Activated gamma-delta T cell treated with anti-CD3 and anti-CD28 coated beads, Interleukin-2, amount 50 U/mL, for 16 hours (primary cell): ENCODE measurements around the gene EPHX1.
"Not testable (repeated sequence)": the region's sequence is repeated elsewhere in the genome, so short reads cannot be mapped to it uniquely, and the experiment has no call there.

Experiments used
- DNase-seq: peaks from one replicate; pipeline ENCODE4 v3.0.0-alpha.2; 2020; ENCODE audit warnings: low read depth

The EPHX1 gene

DNA sequence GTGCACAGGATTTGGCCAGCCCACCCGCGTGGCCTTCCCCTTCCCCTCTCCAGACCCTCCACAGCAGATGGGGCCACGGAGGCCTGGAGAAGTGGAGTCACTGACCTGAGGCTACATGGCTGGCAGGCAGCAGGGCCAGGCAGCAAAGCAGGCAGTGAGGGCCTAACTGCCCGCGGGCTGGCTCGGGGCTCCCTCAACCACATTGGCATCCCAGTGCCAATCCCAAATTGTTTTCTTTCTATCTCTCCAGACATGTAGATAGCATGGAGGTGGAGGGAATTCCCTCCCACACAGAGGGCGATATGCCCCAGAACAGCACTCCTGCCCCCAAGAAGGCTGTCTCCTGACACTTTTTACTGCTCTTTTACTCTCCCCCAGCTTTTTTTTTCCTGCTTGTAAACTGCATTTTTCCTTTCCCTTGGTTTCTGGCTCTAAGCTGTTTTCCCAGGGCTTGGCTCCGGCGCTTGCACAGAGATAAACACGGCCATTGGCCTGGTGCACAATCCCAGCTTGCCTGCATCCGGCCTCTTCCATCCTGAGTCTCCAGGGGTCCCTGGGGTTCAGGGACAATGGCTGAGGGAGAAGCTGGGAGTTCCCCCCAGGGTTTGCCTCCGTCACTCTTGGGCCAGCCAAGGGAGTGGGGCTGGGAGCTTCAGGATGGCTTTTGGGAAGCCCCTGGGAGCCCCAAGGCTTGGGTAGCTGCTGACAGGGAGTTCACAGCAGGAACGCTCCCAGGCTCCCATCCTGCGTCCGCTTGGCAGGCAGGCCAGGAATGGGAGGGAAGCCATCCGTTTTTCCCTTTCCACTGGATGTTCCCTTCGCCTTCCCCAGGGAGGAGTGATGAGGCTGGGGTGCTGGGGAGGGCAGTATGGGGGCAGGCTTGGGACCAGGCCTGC is 7.0 kb downstream of the EPHX1 start:
- DNase-seq, result no peak

DNA sequence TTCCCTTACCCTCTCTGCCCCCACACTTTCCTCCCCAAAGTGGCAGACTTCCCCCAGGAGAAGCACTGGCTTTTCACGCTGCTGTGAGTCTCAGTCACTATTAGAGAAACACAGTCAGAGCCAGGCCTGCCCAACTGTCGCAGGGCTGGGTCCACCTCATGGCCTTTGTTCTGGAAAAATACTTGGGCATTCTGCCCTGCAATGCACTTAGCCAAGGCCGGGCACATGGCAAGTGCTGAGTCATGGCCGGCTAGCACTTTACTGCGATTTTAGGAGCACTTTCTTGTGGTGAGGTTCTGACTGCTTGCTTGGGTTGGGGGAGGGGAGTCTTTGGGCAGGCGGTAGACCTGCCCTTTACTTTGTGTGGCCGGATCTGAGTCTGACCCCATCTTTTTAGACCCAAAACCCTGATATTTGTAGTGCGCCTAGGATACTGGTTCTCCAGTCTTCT is 7.7 kb downstream of the EPHX1 start:
- no peak for DNase-seq

DNA sequence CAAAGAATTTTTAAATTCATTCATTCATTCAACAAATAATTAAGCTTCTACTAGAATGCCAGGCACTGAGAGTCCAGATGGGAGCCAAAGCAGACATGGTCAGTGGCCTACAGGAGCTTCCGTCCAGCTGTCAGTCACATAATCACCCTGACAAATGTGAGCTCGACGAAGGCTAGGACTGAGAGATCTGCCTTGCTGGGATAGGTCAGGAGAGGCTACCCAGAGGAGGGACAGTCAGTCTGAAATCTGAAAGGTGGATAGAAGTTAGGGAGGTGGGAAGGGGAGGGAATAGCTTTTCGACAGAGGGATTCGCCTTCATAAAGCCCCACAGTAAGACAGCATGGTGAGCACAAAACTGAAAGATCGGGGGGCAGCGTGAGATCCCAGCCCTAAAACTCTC is 8.3 kb downstream of the EPHX1 start:
- DNase-seq, result no peak

DNA sequence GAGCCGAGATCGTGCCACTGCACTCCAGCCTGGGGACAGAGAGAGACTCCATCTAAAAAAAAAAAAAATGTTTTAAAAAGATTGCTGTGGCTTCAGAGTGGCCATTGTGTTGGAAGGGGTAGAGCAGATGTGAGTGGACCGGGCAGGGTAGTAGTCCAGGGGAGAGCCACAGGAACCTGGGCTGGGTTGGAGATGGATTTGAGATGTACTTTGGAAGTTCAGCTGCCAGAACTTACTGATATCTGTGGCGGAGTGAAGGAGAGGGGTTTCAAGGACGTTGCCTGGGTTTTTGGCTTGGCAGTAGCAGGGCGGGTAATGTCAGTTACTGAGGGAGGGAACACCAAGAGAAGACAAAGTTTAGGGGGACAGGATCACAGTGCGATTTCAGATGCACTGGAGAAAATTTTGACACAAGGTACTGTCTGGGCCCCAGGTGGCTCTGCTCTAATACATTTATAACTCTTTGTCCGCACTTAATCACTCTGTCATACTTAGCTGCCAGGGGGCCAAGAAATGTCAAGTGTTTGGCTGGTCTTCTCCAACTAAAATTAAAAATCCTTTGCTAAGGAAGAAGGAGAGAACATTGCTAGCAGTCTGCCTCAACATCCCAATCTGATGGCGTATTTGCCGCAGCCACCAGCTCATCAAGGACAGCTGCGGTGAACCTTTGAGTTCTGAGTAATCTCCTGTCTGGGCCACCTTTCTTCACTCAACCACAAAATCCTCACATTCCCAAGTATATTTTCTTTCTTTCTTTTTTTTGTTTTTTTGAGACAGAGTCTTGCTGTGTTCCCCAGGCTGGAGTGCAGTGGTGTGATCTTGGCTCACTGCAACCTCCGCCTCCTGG is 9.6 kb downstream of the EPHX1 start:
- no peak for DNase-seq

DNA sequence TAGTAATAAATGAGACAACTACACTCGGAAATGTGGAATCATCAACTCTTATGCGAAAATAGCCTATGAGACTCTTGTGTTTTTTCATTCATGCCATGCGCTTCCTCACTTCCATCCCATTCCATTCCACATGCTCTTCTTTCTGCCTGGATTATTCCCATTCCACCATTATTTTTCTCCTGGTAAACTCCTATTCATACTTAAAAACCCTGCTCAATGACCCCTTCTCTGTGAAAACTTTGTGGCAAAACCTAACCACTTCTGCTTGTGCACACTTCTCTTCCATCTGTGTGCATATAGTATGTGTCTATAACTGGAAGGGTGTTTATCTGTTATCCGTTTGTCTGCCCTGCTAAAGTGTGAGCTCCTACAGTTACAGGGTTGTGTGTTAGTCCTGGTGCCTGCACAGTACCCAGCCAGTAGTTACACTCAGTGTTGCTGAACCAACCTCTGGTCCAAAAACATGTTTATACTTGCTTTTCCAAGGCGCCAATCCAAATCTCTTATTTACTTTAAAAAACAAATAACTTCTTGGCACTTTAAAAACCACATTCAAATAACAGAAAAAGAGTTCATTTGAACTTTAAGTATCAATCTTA is 10.7 kb downstream of the EPHX1 start:
- DNase-seq, result no peak

DNA sequence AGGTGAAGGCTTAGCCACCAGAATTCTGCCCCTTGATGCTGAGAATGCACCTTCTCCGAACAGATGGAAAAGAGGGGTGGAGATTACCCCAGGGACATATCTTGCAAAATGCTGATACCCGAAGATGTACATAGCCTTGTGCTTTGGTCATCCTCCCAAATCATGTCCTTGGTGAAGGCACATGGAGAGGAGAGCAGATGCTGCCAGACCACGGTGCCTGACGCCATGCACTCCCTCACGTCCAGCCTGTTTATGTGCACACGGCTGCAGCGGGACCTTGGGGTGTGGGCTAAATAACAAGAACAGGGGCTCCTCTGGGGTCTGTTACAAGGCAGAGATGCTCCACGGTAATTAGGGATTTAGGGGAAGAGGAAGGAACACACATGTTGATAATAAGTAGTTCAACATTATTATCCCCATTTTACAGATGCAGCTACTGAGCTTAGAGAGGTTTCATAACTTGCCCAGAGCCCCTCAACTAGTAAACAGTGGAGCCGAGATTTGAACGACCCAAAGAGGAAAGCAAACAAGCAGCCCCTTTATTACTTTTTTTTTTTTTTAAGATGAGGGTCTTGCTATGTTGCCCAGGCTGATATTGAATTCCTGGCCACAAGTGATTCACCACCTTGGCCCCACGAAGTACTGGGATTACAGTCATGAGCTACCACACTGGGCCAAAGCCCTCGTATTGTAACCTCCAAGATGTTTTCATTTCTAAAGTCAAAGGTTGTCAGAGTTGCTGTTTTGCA is 12.9 kb downstream of the EPHX1 start:
- no peak for DNase-seq

DNA sequence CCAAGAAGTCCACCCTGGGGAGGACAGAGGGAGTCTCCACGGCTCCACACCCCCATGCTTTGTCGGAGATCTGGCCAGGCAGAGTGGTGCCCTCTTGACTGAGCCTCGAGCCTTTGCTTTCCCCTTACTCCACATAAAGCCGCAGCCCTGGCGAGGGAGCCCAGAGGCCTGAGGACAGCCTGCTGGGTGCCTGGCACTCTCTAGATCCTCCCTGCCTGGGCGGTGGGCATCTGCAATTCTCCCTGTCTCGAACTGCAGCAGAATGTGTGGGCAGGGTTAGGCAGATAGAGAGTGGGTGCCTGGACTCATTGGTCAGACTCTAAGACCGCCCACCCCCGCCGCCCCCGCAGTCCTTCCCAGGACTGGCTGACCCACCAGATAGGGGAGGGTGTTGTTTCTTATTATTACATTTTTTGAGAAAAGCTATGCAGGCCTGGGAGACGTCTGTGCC is 13.9 kb downstream of the EPHX1 start:
- DNase-seq, result no peak

DNA sequence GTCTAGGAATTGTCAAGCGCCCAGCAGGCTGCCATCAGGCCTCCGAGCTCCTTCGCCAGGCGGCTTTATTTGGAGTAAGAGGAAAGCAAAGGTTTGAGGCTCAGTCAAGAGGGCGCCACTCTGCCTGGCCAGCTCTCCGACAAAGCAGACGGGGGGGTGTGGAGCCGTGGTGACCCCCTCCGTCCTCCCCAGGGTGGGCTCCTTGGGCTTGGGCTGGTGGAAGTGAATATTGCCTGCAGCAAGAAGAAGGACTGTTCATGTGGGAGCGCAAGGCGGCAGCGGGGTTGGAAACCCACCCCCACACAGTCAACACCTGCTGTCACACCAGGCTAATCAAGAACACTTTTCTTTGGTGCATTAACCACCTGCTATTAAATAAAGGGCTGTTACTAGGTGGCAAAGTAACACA is 14.6 kb downstream of the EPHX1 start:
- no peak for DNase-seq

DNA sequence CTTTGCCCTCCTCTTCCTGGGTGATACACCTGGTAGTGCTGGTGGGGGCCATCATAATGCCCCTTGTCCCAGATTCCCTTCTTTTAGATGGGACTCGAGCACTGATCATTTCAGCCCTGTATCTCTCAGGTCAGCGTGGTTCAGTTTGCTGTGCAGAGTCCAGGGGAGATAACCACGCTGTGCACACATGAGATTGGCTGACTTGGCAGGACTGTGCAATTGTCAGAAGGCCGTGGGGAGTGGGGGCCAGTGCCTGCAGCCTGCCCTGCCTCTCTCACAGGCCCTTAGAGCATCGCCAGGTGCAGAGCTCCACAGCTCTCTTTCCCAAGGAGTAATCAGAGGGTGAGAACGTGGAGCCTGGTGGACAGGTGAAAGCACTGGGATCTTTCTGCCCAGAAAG is 15.2 kb downstream of the EPHX1 start:
- DNase-seq, result no peak

DNA sequence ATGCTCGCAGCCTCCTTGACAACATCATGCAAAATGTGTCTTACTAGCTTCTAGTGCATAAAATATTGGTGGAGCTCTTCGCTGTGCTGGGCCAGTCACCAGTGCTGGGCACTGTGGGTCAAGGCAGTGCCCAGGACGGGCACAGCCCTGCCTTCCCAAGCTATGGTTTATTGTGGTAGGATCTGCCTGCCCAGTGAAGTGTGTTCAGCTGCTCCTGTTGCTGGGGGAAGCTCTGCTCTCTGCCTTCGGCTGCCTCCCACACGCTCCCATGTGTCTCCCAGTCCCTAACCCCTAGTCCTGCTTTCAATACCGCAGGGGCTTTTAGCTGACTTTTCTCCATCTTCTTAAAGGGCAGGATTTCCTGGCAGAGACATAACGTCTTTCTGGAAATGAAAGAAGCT is 15.7 kb downstream of the EPHX1 start:
- DNase-seq, result no peak

DNA sequence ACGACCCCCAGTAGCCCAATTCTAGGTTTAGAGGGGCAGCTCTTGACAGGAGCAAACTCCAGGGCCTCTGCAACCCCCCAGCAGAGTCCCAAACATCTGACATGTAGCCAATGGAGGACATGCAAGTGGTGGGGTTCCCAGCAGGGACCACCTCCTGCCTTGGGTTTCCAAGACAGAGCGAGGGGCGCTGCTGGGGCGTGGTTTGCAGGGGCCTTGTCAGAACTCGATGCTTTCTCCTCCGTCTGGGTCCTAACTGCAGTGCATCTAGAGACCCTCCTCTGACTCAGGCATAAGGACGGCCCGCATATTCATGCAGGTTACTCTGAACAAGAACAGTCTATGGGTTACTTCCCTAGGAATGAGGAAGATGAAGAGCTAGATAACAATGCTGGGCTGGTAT is 17.2 kb downstream of the EPHX1 start:
- DNase-seq, result no peak

DNA sequence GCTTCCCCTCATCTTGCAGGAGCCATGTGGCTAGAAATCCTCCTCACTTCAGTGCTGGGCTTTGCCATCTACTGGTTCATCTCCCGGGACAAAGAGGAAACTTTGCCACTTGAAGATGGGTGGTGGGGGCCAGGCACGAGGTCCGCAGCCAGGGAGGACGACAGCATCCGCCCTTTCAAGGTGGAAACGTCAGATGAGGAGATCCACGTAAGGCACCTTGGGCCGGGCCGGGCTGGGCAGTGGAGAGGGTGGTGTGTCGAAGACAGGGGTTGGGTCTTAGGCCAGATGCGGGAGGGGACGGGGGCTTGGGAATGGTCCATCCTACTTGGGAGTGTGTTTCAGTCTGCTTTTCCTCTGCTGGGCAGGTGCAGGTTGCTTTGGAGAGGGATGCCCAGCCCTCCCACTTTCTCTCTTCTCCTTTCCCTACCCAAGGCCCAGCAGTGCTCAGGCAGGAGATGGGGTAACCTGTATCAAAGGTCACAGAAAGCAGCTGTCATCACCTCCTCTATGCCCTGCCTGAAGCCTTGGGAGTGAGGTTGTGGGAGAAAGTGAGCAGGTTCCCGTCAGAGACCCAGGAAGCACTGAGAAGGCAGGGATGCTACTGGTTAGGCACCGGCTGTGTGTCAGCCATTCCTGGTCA is 18.9 kb downstream of the EPHX1 start:
- no peak for DNase-seq

DNA sequence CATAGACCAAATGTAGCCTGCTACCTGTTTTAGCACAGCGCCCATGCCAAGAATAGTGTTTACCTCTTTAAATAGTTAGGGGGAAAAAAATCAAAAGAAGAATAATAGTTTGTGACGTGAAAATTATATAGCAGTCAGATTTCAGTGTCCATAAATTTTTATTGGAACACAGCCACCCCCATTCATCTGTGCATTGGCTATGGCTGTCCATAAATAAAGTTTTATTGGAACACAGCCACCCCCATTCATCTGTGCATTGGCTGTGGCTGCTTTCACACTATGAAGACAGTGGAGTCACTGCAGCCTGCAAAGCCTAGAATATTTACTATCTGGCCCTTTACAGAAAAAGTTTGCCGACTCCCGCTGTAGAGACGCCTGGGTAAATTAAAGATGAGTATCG is 20.9 kb downstream of the EPHX1 start:
- no peak for DNase-seq

DNA sequence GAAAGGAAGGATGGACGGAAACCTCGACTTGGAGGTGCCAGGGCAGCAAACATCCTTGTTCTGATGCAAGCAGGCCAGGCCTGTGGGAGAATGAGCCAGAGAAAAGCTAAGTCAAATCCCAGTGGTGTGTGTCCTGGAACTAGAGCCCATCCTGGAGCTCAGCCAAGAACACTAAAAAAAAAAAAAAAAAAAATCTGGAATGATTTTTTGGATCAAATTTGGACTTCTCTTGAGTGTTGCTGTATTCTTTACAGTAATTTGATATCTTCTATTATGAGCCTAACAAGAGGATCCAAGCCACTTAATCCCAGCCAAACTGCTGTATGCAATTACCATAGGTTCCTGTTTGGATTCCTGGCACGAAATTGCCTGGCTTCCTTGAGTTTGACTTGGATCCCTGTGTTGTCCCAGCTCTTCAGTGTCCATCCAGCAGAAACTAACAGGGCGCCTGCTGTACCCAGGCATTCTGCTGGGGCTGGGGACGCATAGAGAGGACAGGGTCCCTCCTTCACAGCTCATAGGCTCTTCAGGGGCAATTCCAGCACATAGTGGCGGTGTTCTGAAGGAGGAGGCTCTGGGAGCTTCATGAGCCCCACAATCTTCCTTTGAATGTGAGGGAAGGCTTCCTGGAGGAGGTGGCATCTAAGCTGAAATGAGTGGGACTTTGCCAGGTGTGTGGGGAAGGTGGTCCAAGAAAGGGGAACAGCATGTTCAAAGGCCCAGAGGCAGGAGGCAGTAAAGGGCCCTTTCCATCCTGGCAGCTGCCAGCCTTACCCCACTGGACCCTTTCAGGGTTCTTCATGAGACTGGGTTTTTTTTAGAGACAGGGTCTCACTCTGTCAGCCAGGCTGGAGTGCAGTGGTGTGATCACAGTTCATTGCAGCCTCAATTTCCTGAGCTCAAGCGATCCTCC is 24.7 kb downstream of the EPHX1 start:
- no peak for DNase-seq

DNA sequence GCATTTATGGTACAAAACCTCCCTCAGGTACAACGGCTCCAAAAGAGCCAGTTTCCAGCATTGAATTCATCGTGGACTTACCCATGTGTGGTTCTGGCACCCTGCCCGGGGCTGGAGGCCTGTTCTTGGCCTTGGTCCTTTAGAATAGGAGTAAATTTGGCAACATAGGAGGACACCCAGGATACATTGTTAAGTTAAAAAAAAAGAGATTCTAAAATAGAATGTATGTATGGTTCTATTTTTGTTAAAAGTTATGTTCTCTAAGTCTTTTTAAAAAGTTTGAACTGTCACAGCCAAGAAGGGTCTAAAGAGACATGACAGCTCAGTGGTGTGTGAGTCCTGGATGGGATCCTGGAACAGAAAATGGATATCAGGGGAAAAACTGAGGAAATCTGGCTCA is 25.9 kb downstream of the EPHX1 start:
- DNase-seq, result no peak

DNA sequence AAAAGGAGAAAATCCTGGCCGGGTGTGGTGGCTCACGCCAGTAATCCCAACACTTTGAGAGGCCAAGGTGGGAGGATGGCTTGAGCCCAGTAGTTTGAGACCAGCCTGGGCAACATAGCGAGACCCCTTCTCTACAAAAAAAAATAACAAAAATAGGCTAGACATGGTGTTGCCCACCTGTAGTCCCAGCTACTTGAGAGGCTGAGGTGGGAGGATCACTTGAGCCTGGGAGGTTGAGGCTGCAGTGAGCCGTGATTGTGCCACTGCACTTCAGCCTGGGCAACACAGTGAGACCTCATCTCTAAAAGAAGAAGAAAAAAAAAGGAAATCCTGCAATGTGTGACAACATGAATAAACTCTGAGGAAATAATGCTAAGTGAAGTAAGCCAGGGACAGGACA is 26.4 kb downstream of the EPHX1 start:
- not testable (repeated sequence) for DNase-seq

DNA sequence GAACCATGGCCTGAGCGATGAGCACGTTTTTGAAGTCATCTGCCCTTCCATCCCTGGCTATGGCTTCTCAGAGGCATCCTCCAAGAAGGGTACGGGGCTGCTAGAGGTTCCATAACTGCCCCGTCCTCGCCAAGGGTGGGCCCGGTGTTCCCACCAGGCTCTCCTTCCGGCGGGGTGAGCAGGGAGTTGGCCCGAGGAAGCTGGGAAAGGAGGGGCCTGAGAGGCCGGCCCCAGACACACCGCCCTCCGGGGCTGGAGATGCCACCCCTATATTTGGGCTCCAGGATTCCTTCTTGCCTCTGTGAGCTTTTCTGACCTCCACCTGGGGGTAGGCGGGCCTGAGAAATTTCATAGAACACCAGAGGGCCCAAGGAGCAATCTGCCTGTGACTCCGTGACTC is 28.9 kb downstream of the EPHX1 start:
- DNase-seq, result no peak

DNA sequence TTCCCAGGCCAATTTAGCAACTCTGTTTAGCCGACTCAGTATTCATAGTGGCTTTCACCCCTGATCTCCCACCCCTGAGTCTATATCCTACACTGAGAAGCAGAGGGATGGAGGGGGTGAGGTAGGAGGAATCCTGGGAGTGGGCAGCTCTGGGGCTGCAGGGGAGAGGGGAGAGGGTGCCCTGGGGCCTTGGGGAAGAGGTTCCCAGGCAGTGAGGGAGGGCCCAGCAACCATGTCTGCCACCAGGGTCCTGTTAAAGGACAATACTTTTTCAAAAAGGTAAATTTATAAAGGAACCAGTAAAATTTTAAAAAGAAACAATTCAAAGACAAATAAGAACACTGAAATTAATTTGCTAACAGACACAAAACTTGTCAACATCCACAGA is 30.3 kb downstream of the EPHX1 start:
- no peak for DNase-seq

DNA sequence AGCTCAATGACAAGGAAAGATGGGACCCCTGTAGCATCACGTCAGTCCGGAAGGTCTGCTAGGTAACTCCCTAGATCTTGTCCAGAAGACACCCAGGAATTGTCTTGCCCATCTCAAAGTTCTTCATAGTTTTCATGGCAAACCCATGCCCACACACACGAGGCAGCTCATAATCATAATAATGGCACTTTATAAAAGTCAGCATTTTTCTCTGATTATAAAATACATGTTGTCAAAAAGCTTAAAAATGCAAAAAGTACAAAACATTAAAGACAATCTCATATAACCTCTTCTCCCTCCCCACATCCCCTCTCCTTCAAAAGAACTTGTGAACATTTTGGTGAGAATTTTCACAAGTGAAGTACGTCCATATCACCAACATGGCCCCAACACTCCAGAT is 30.8 kb downstream of the EPHX1 start:
- DNase-seq, result no peak

DNA sequence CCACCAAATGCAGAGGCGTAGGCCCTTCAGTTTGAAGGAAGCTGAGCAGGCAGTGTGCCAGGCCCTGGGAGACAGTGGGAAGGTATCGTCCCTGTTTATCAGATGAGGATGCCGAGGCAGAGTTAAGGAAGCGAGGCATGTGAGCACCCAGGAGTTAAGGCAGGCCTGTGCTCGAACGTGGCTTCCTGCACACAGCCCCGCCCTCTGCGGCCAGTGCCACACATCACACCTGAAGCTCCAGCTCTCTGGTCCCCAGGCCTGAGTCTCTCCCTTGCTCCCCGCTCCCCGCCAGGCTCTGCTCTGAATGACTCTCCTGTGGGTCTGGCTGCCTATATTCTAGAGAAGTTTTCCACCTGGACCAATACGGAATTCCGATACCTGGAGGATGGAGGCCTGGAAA is 32.1 kb downstream of the EPHX1 start:
- no peak for DNase-seq
